H54 (cell line): Measurements from ENCODE around the gene UBASH3A.
A peak's percentile ranks its signal among the peaks of the same experiment; 100 is the strongest.

Experiments
- DNase-seq: peaks from one replicate; pipeline ENCODE4 v3.0.0; 2011; ENCODE audit warnings: low spot score, mixed read lengths; ENCODE audit not compliant: insufficient read length
- FAIRE-seq: peaks from 3 replicates; lab custom pipeline; 2011; peaks lifted over from hg19 to GRCh38; lab: Jason Lieb, UNC
- POLR2A ChIP-seq: IDR thresholded peaks from 2 replicates; pipeline ENCODE4 v1.6.1; 2011; ENCODE audit warnings: low read depth, mild to moderate bottlenecking, low read length

The UBASH3A gene

DNA sequence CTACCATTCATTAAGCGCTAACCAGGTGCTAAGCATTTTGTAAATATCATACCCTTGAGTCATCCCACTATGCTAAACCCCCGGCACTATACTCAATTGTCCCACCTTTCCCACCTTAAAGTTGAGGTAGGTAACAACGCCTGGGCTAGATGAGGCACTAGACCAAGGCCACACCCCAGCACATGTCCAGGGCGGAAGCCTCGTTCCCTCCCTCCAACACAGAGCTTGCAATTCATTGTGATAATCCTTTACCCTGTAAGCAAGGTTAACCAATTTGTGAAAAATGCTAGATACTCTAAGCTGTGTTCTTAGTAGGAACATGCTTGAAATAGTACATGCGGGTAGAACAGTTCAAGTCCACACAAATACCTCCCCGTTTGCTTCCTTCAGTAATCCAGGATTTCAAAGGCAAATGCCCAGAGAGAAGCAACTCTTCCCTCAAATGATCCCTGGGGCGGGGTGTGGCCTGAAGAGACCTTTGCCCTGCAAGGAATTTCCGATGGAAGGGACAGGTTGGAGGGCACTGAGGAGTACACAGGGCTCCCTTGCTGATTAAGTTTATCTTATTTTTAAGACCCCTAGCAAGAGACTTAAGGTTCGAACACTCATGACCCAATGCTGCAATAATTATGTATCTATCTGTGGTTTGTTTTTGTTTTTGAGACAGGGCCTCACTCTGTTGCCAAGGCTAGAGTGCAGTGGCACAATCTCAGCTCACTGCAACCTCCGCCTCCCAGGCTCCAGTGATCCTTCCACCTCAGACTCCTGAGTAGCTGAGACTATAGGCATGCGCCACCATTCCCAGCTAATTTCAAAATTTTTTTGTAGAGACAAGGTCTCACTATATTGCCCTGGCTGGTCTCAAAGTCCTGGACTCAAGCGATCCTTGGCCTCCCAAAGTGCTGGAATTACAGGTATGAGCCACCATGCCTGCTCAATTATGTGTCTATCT is 89.7 kb downstream of the UBASH3A start:
- TF ChIP-seq POLR2A, result no peak
- FAIRE-seq, result no peak

DNA sequence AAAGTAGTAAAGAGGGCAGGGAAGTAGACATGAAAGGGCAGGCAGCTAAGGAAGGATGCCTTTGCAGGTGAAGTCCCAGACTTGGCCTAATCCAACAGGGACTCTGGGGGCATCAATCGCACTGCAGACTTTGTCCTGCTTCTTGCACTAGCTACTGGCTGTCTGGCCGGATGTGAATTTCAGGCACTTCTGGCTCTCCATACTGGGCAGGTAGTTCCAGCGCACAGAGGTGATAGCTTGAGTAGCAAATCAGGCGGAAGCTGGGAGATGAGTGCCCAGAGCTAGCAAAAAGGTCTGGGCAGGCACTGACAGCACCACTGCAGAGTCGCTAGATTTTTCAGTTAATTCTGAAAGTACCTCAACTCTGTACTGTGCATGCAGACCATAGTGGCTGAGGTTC is 91.3 kb downstream of the UBASH3A start:
- no peak for FAIRE-seq
- DNase-seq, result no peak
- no peak for TF ChIP-seq POLR2A

More for the DNA sequence above, 89.7 kb downstream of the UBASH3A start:
- no peak for DNase-seq

GRCh38 chr21:42495765-42496119 is 92.0 kb downstream of the UBASH3A start:
- no peak for TF ChIP-seq POLR2A
- DNase-seq, result no peak
- FAIRE-seq, result no peak

- FAIRE-seq (peak; percentile 89), DNase-seq (peak; percentile 99)
- peak; percentile 61 for TF ChIP-seq POLR2A
Observed at GRCh38 chr21:42496120-42496838, 92.6 kb downstream of the UBASH3A start, which contains the start of gene RSPH1. TSS of gene RSPH1 (minus strand) at chr21:42496224. CDS start at chr21:42496186, 38 bp downstream.

DNA sequence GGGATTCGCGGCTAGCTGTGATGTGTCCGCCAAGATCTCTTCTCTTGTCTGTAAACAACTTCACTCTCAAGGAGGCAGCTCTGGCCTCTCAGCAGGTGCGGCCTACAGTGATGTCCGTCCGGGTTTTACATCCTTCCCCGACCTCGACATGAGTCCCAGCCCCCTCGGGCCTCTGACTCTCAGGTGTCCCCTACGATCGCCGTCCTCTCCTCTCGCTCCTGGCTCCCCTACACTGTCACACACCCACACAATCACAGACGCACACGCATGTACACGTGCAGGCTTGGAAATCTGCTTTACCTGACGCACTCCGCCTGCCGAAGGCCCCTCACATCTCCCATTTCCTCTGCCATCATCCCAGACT is 93.1 kb downstream of the UBASH3A start:
- DNase-seq (no peak), FAIRE-seq (no peak)
- TF ChIP-seq POLR2A, result no peak
